SK-N-SH treated with all-trans-retinoic acid at 6 μM for 48 hours (cell line): Measurements from ENCODE around the gene MSRB3.

Source experiments
- ATAC-seq: fragments of 200-7000 bp; cut with Tn5 transposase; 3 replicates; pipeline ENCODE4 v1.9.1; 2020; ENCODE audit warnings: mild to moderate bottlenecking, moderate library complexity
- ARNTL ChIP-seq: fragments of 450-650 bp; formaldehyde crosslinking; IDR thresholded peaks from 2 replicates; pipeline ENCODE4 v1.5.0; 2020; ENCODE audit warnings: low read depth, mild to moderate bottlenecking, moderate library complexity, borderline replicate concordance
- BACH2 ChIP-seq: fragments of 250-450 bp; sonication (Bioruptor Pico); IDR thresholded peaks from 2 replicates; pipeline ENCODE4 v1.9.0; 2021; ENCODE audit warnings: mild to moderate bottlenecking, borderline replicate concordance
- CSDC2 ChIP-seq: fragments of 250-450 bp; sonication (Bioruptor Pico); IDR thresholded peaks from 2 replicates; pipeline ENCODE4 v1.5.0; 2020; ENCODE audit warnings: mild to moderate bottlenecking, moderate library complexity
- ESRRG ChIP-seq: fragments of 250-450 bp; sonication (Bioruptor Pico); IDR thresholded peaks from 2 replicates; pipeline ENCODE4 v1.6.1; 2021; ENCODE audit warnings: mild to moderate bottlenecking
- GLIS3 ChIP-seq: fragments of 250-450 bp; sonication (Bioruptor Pico); IDR thresholded peaks from 2 replicates; pipeline ENCODE4 v1.5.0; 2020; ENCODE audit warnings: mild to moderate bottlenecking, moderate library complexity
- OSR1 ChIP-seq: fragments of 250-450 bp; sonication (Bioruptor Pico); IDR thresholded peaks from 2 replicates; pipeline ENCODE4 v1.8.0; 2022; ENCODE audit warnings: moderate library complexity, mild to moderate bottlenecking, inconsistent platforms
- POU6F1 ChIP-seq: fragments of 250-450 bp; sonication (Bioruptor Pico); IDR thresholded peaks from 2 replicates; pipeline ENCODE4 v1.8.0; 2021; ENCODE audit warnings: low read depth, mild to moderate bottlenecking, moderate library complexity, borderline replicate concordance
- RARB ChIP-seq: fragments of 250-450 bp; sonication (Bioruptor Pico); IDR thresholded peaks from 2 replicates; pipeline ENCODE4 v1.8.0; 2021; ENCODE audit warnings: mild to moderate bottlenecking, moderate library complexity
- SNAI2 ChIP-seq: fragments of 250-450 bp; sonication (Bioruptor Pico); IDR thresholded peaks from 2 replicates; pipeline ENCODE4 v1.5.0; 2020; ENCODE audit warnings: mild to moderate bottlenecking, moderate library complexity
- TCF4 ChIP-seq: fragments of 250-450 bp; sonication (Bioruptor Pico); IDR thresholded peaks from 2 replicates; pipeline ENCODE4 v1.8.0; 2021; ENCODE audit warnings: mild to moderate bottlenecking, moderate library complexity, borderline replicate concordance
- TOX ChIP-seq: fragments of 250-450 bp; sonication (Bioruptor Pico); IDR thresholded peaks from 2 replicates; pipeline ENCODE4 v1.8.0; 2021; ENCODE audit warnings: mild to moderate bottlenecking, moderate library complexity, borderline replicate concordance
- ZFP3 ChIP-seq: fragments of 250-450 bp; sonication (Bioruptor Pico); IDR thresholded peaks from 2 replicates; pipeline ENCODE4 v1.5.0; 2020; ENCODE audit warnings: mild to moderate bottlenecking, moderate library complexity
- ZFP30 ChIP-seq: fragments of 450-650 bp; formaldehyde crosslinking; IDR thresholded peaks from 2 replicates; pipeline ENCODE4 v1.5.0; 2022; ENCODE audit warnings: mild to moderate bottlenecking, moderate library complexity
- ZNF565 ChIP-seq: fragments of 450-650 bp; formaldehyde crosslinking; conservative IDR thresholded peaks from 2 replicates; pipeline ENCODE4 v1.5.0; 2020; ENCODE audit warnings: low read depth, mild to moderate bottlenecking, moderate library complexity
- ZNF8 ChIP-seq: fragments of 450-650 bp; formaldehyde crosslinking; IDR thresholded peaks from 2 replicates; pipeline ENCODE4 v1.5.0; 2020; ENCODE audit warnings: mild to moderate bottlenecking, moderate library complexity
- TF ChIP-seq, protein P1 (sequence below): fragments of 250-450 bp; sonication (Bioruptor Pico); IDR thresholded peaks from 2 replicates; pipeline ENCODE4 v1.8.0; 2020; ENCODE audit warnings: mild to moderate bottlenecking, moderate library complexity, borderline replicate concordance
- TF ChIP-seq, protein P2 (sequence below): fragments of 250-450 bp; sonication (Bioruptor Pico); IDR thresholded peaks from 2 replicates; pipeline ENCODE4 v1.5.1; 2021; ENCODE audit warnings: mild to moderate bottlenecking, moderate library complexity
- TF ChIP-seq, protein P3 (sequence below): fragments of 250-450 bp; sonication (Bioruptor Pico); IDR thresholded peaks from 2 replicates; pipeline ENCODE4 v1.5.1; 2020; ENCODE audit warnings: low read depth, mild to moderate bottlenecking, moderate library complexity
- TF ChIP-seq, protein P4 (sequence below): fragments of 250-450 bp; sonication (Bioruptor Pico); IDR thresholded peaks from 2 replicates; pipeline ENCODE4 v1.5.0; 2020; ENCODE audit warnings: mild to moderate bottlenecking, moderate library complexity

The MSRB3 gene

GRCh38 chr12:65325183-65325582, 46.7 kb downstream of the MSRB3 start:
- TF ChIP-seq, protein P1, sequence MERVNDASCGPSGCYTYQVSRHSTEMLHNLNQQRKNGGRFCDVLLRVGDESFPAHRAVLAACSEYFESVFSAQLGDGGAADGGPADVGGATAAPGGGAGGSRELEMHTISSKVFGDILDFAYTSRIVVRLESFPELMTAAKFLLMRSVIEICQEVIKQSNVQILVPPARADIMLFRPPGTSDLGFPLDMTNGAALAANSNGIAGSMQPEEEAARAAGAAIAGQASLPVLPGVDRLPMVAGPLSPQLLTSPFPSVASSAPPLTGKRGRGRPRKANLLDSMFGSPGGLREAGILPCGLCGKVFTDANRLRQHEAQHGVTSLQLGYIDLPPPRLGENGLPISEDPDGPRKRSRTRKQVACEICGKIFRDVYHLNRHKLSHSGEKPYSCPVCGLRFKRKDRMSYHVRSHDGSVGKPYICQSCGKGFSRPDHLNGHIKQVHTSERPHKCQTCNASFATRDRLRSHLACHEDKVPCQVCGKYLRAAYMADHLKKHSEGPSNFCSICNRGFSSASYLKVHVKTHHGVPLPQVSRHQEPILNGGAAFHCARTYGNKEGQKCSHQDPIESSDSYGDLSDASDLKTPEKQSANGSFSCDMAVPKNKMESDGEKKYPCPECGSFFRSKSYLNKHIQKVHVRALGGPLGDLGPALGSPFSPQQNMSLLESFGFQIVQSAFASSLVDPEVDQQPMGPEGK: no peak
- TF ChIP-seq ZFP30 (CRISPR knock-in tag) (no peak), TOX (CRISPR knock-in tag) (no peak), RARB (CRISPR knock-in tag) (no peak)
- TF ChIP-seq, protein P2, sequence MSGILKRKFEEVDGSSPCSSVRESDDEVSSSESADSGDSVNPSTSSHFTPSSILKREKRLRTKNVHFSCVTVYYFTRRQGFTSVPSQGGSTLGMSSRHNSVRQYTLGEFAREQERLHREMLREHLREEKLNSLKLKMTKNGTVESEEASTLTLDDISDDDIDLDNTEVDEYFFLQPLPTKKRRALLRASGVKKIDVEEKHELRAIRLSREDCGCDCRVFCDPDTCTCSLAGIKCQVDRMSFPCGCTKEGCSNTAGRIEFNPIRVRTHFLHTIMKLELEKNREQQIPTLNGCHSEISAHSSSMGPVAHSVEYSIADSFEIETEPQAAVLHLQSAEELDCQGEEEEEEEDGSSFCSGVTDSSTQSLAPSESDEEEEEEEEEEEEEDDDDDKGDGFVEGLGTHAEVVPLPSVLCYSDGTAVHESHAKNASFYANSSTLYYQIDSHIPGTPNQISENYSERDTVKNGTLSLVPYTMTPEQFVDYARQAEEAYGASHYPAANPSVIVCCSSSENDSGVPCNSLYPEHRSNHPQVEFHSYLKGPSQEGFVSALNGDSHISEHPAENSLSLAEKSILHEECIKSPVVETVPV (CRISPR knock-in tag): no peak
- ATAC-seq: no peak

GRCh38 chr12:65326616-65327015, 48.1 kb downstream of the MSRB3 start:
- no peak for ATAC-seq
- no peak for TF ChIP-seq ZNF565 (CRISPR knock-in tag)
- no peak for TF ChIP-seq BACH2 (CRISPR knock-in tag)
- TF ChIP-seq POU6F1 (CRISPR knock-in tag): no peak
- TF ChIP-seq ZFP3: no peak
- no peak for TF ChIP-seq ARNTL (CRISPR knock-in tag)
- no peak for TF ChIP-seq GLIS3 (CRISPR knock-in tag)
- TF ChIP-seq RARB (CRISPR knock-in tag): no peak
- no peak for TF ChIP-seq OSR1 (CRISPR knock-in tag)
- no peak for TF ChIP-seq CSDC2 (CRISPR knock-in tag)
- TF ChIP-seq, protein P3, sequence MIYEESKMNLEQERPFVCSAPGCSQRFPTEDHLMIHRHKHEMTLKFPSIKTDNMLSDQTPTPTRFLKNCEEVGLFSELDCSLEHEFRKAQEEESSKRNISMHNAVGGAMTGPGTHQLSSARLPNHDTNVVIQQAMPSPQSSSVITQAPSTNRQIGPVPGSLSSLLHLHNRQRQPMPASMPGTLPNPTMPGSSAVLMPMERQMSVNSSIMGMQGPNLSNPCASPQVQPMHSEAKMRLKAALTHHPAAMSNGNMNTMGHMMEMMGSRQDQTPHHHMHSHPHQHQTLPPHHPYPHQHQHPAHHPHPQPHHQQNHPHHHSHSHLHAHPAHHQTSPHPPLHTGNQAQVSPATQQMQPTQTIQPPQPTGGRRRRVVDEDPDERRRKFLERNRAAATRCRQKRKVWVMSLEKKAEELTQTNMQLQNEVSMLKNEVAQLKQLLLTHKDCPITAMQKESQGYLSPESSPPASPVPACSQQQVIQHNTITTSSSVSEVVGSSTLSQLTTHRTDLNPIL (CRISPR knock-in tag): no peak
- TF ChIP-seq SNAI2 (CRISPR knock-in tag): no peak
- no peak for TF ChIP-seq TCF4 (CRISPR knock-in tag)
- TF ChIP-seq, protein P1: no peak
- no peak for TF ChIP-seq ESRRG (CRISPR knock-in tag)
- TF ChIP-seq, protein P4, sequence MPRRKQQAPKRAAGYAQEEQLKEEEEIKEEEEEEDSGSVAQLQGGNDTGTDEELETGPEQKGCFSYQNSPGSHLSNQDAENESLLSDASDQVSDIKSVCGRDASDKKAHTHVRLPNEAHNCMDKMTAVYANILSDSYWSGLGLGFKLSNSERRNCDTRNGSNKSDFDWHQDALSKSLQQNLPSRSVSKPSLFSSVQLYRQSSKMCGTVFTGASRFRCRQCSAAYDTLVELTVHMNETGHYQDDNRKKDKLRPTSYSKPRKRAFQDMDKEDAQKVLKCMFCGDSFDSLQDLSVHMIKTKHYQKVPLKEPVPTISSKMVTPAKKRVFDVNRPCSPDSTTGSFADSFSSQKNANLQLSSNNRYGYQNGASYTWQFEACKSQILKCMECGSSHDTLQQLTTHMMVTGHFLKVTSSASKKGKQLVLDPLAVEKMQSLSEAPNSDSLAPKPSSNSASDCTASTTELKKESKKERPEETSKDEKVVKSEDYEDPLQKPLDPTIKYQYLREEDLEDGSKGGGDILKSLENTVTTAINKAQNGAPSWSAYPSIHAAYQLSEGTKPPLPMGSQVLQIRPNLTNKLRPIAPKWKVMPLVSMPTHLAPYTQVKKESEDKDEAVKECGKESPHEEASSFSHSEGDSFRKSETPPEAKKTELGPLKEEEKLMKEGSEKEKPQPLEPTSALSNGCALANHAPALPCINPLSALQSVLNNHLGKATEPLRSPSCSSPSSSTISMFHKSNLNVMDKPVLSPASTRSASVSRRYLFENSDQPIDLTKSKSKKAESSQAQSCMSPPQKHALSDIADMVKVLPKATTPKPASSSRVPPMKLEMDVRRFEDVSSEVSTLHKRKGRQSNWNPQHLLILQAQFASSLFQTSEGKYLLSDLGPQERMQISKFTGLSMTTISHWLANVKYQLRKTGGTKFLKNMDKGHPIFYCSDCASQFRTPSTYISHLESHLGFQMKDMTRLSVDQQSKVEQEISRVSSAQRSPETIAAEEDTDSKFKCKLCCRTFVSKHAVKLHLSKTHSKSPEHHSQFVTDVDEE (CRISPR knock-in tag): no peak
- TF ChIP-seq ZNF8 (CRISPR knock-in tag): no peak
- TF ChIP-seq ZFP30 (CRISPR knock-in tag): no peak
